ENCODE data around the gene SPATS2.

- TF ChIP-seq CTCF (conservative IDR thresholded peaks at IDR 0.05), result no peak
- TF ChIP-seq ZFX (IDR thresholded peaks at IDR 0.05), result no peak
Measured at GRCh38 chr12:49349266-49349665, 18.0 kb upstream of the SPATS2 start.

Data from C4-2B (cell line).